Vagina (tissue), 2 donors: ENCODE measurements around the gene SIVA1.

Experiments used
- POLR2AphosphoS5 ChIP-seq, 2 donors: sonication (generic); formaldehyde crosslinking; IDR thresholded peaks; one replicate each; pipeline ENCODE4 v1.9.0; 2017; ENCODE audit warnings: antibody characterized with exemption in 2 of 2, mild to moderate bottlenecking in 2 of 2, low read depth in 1 of 2; ENCODE audit not compliant: insufficient read depth in 1 of 2
- TF ChIP-seq, protein P1 (sequence below), 3 experiments: fragments of 450-650 bp in 2 of 3; fragments of 200-600 bp in 1 of 3; sonication (generic) in 1 of 3; IDR thresholded peaks; one replicate each; pipeline ENCODE4 v1.5.1; 2017 to 2019; ENCODE audit warnings: antibody characterized with exemption in 3 of 3, mild to moderate bottlenecking in 2 of 3, moderate library complexity in 2 of 3

DNA sequence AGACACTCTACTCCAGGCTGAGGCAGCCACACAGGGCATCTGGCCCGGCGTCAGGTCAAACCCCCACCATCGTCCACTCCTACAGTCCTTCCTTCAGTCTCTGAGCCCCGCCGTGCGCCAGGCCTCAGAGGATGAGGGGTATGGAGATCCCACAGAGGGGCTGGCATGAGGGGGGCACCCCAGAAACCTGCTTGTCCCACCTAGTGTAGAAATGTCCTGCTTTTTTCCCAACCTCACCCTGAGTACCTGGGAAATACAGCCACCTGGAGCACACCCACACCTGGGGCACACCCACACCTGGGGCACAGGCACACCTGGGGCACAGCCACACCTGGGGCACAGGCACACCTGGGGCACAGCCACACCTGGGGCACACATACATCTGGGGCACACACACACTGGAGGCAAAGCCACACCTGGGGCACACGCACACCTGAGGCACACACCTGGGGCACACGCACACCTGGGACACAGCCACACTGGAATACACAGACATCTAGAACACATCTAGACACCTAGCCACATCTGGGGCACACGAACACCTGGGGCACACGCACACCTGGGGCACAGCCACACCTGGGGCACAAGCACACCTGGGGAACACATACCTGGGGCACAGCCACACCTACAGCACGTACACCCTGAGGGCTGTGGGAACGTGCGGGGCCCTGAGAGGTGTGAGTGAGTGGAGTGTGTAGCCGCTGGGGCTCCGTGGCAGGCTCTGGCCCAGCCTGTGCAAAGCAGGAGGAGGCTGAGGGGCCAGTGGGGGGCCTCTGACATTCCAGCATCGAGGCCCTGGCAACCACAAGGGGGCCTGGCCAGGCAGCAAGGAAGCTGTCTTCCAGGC, 24.2 kb downstream of the SIVA1 start:
- TF ChIP-seq, protein P1, sequence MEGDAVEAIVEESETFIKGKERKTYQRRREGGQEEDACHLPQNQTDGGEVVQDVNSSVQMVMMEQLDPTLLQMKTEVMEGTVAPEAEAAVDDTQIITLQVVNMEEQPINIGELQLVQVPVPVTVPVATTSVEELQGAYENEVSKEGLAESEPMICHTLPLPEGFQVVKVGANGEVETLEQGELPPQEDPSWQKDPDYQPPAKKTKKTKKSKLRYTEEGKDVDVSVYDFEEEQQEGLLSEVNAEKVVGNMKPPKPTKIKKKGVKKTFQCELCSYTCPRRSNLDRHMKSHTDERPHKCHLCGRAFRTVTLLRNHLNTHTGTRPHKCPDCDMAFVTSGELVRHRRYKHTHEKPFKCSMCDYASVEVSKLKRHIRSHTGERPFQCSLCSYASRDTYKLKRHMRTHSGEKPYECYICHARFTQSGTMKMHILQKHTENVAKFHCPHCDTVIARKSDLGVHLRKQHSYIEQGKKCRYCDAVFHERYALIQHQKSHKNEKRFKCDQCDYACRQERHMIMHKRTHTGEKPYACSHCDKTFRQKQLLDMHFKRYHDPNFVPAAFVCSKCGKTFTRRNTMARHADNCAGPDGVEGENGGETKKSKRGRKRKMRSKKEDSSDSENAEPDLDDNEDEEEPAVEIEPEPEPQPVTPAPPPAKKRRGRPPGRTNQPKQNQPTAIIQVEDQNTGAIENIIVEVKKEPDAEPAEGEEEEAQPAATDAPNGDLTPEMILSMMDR (IDR thresholded peaks at IDR 0.05) = no peak
- no peak for TF ChIP-seq POLR2AphosphoS5 (IDR thresholded peaks at IDR 0.05; ENCODE audit: insufficient read depth in 1 of 2, low read depth in 1 of 2)
